Measurements from ENCODE around the gene SIPA1L3. TPM values are rescaled to one million over a fixed set of nuclear protein-coding genes. Genes with fewer than 3 reads are reported as not detected.

The SIPA1L3 gene
- total RNA-seq, 4 donors from 2014 or later, result 11.1 to 25.3 (median 14.5) TPM

- 96 to 97% methylated on average over 5 of the region's 5 CpGs for WGBS, 2 donors
- DNase-seq, result no peak
Measured at GRCh38 chr19:38043649-38044144, 136.7 kb downstream of the SIPA1L3 start.

GRCh38 chr19:38044267-38045111 lies 137.5 kb downstream of the SIPA1L3 start:
- DNase-seq, result no peak
- no peaks in the 10 kb centered on the region for H3K27me3 ChIP-seq
- no peaks in the 10 kb centered on the region for H3K9me3 ChIP-seq
- no peak overlapping the region for H3K27ac ChIP-seq
- no peaks in the 10 kb centered on the region for H3K36me3 ChIP-seq
- TF ChIP-seq POLR2A (IDR thresholded peaks at IDR 0.05) (no peak), CTCF (IDR thresholded peaks at IDR 0.05) (no peak)
- H3K4me1 ChIP-seq, result no peaks in the 10 kb centered on the region
- intact Hi-C loops (cut with DNase I), result no loop called here
- no peak overlapping the region for H3K4me3 ChIP-seq
- WGBS, 2 donors, result 78 to 83% methylated on average over 16 of the region's 16 CpGs

More at GRCh38 chr19:38043649-38044144, 136.7 kb downstream of the SIPA1L3 start:
- TF ChIP-seq POLR2A (IDR thresholded peaks at IDR 0.05) (no peak), CTCF (IDR thresholded peaks at IDR 0.05) (no peak)
- Histone ChIP-seq H3K4me3 (no peak overlapping the region), H3K27ac (no peak overlapping the region), H3K4me1 (no peaks in the 10 kb centered on the region), H3K27me3 (no peaks in the 10 kb centered on the region), H3K9me3 (no peaks in the 10 kb centered on the region), H3K36me3 (no peaks in the 10 kb centered on the region)
- intact Hi-C loops (cut with DNase I), result no loop called here

GRCh38 chr19:38045554-38046253 lies 138.7 kb downstream of the SIPA1L3 start:
- 71 to 82% methylated on average over 9 to 11 of the region's 15 CpGs for WGBS, 2 donors
- H3K27ac ChIP-seq, result peak overlapping the region in 1 of 4 donors; percentile 28

GRCh38 chr19:38046254-38047048 lies 139.4 kb downstream of the SIPA1L3 start:
- intact Hi-C loops (cut with DNase I), result no loop called here
- TF ChIP-seq POLR2A (IDR thresholded peaks at IDR 0.05), result no peak
- TF ChIP-seq CTCF (IDR thresholded peaks at IDR 0.05), result no peak
- 80 to 98% methylated on average over 9 of the region's 21 CpGs for WGBS, 2 donors

More at GRCh38 chr19:38045554-38046253, 138.7 kb downstream of the SIPA1L3 start:
- Histone ChIP-seq H3K4me3 (no peak overlapping the region), H3K4me1 (no peaks in the 10 kb centered on the region), H3K27me3 (no peaks in the 10 kb centered on the region), H3K9me3 (no peaks in the 10 kb centered on the region), H3K36me3 (no peaks in the 10 kb centered on the region)
- no peak for DNase-seq
- TF ChIP-seq POLR2A (IDR thresholded peaks at IDR 0.05) (no peak), CTCF (IDR thresholded peaks at IDR 0.05) (no peak)
- intact Hi-C loops (cut with DNase I), result no loop called here

More at GRCh38 chr19:38046254-38047048, 139.4 kb downstream of the SIPA1L3 start:
- Histone ChIP-seq H3K36me3 (no peaks in the 10 kb centered on the region), H3K27ac (peak overlapping the region in 1 of 4 donors; percentile 28), H3K4me3 (no peak overlapping the region), H3K27me3 (no peaks in the 10 kb centered on the region), H3K9me3 (no peaks in the 10 kb centered on the region), H3K4me1 (no peaks in the 10 kb centered on the region)
- no peak for DNase-seq
